Kidney tubule cell (primary cell): ENCODE data around the gene COL9A2.
"Not testable (repeated sequence)": the region's sequence is repeated elsewhere in the genome, so short reads cannot be mapped to it uniquely, and the experiment has no call there.

Experiments used
- DNase-seq: peaks from one replicate; pipeline ENCODE4 v3.0.0-alpha.2; 2018; ENCODE audit warnings: low spot score

Gene COL9A2

DNA sequence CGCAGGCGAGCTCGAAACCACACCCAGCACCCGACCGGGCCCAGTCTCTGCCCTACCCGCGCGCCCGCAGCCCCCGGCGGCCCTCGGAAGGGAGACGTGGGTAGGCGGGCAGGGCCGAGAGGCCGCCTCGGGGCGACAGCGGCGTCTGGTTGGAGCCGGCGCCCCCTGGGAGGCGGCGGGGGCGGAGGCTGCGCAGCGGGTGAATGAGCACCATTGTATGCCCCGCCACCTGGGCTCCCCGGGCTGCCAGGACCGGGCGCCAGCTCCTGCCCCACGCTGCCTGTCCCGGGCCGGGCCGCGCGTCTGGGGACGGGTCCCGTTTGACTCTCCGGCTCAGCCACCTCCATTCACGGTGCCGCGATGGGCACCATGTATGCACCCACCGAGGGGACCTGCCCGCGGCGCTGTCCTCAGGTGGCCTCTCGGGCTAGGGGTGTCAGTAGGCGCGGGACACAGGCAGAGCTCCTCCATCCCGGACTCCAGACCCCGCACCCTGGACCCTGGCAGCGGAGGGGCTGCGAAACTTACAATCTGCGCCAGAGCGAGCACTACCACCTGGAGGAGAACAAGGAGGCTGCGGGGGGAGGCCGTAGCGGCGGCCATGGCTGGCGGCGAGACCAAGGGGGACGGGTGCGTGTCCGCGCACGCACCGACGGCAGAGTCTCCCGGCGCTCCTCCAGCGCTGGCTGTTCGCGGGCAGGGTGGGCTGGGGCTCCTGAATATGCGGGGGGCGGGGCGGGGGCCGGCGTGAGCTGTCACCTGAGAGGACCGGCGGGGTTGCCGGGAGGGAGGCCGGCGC lies at the start of gene COL9A2:
Gene COL9A2 (minus strand): TSS at position 692 of the 799 bp plus-strand sequence. CDS start 89 bp downstream, at position 603.
- peak; percentile 33 for DNase-seq

- no peak for DNase-seq
These were observed 46.6 kb upstream of the COL9A2 start for GRCh38 chr1:40363721-40364120.

DNA sequence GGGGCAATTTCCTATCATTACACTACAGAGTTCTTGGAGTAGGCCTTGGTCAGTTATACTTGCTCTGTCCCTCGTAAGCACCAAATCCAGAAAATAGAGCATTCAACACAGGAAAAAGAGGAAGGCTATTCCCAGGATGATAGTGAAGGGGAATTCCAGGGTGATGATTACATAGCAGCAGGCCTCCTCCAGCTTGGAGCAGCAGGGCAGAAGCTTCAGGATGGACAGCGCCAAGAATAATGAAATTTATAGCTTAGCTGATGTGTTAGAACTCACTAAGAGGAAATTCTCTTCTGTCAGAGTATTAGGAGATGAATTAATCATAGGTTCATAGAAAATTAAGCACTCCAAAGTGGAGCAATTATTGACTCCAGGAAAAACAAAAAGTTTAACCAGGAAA lies 45.6 kb upstream of the COL9A2 start:
- DNase-seq = peak; percentile 53

- no peak for DNase-seq
These were observed 45.1 kb upstream of the COL9A2 start for GRCh38 chr1:40362199-40362598.

DNA sequence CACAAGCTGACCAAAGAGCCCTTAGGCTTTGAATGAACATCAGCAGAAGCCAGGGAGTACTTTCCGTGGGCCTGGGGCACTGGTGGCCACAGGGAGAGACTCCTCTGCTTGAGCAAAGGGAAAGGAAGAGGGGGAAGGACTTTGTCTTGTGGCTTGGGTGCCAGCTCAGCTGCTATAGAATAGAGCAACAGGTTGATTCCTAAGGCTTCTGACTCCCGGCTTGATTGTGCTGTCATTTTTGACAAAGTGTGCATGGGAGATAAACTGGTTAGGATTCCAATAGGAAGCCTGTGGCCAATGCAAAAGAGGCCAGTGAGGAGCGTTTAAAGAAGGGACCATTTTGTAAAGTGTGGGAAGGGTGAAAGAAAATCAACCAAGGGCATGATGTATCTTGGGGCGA lies 44.6 kb upstream of the COL9A2 start:
- DNase-seq = no peak

DNA sequence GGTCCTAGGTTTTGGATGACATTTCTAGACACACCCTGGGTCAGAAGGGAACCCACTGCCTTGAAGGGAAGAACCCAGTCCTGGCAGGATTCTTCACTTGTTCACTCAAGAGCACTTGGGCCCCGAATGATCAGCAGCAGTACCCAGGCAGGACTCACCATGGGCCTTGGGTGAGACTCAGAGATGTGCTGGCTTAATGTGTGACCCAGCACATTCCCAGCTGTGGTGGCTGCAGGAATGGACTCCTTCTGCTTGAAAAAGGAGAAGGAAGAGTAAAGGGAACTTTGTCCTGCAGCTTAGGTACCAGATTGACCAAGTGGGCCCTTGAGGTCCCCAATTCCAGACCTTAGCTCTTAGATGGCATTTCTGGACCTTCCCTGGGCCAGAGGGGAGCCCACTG lies 44.1 kb upstream of the COL9A2 start:
- no peak for DNase-seq

DNA sequence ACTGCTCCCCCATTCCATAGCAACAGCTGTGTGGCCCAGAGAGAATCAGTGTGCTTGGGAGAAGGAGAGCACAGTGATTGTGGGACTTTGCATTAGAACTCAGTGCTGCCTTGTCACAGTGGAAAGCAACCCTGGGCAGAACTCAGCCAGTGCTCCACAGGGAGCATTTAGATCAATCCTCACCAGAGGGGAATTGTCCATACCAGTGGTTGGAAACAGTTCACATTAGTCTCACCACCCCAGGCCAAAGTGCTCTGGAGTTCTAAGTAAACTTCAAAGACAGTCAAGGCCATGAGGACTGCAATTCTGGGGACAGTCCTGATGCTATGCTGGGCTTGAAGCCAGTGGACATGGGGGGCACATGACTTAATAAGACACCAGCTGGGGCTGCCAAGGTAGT lies 43.5 kb upstream of the COL9A2 start:
- no peak for DNase-seq

DNA sequence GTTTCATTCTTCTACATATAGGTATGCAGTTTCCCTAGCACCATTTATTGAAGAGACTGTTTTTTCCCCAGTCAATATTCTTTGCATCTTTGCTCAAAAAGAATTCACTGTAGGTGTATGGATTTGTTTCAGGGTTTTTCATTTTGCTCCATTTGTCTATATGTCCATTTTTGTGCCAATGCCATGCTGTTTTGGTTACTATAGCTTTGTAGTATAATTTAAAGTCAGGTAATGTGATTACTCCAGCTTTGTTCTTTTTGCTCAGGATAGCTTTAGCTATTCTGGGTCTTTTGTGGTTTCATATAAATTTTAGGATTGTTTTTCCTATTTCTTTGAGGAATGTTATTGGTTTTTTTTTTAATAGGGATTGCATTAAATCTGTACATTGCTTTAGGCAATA lies 40.5 kb upstream of the COL9A2 start:
- no peak for DNase-seq

- DNase-seq = no peak
These were observed 36.0 kb upstream of the COL9A2 start for GRCh38 chr1:40353082-40353481.

DNA sequence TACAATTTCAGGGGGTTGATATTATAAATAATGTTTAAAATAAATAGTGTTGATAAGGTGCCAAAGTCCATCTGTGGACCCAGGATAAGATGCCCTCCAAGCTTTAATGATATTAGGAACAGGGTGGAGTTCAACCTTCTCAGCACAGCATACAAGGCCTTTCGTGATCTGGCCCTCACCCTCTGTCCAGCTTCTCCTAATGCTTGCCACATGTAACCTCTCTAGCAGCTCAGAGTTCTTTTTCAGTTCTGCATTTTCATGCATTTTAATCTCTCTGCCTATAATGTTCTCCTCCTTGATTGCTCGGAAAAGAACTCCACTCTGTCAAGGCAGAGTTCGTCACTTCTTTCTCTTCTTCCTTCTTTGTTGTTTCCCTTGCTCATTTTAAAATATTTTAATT lies 35.0 kb upstream of the COL9A2 start:
- no peak for DNase-seq

GRCh38 chr1:40351124-40351523 lies 34.0 kb upstream of the COL9A2 start:
- DNase-seq = no peak

GRCh38 chr1:40350391-40350790 lies 33.3 kb upstream of the COL9A2 start:
- DNase-seq = no peak

- DNase-seq = no peak
These were observed 27.5 kb upstream of the COL9A2 start for GRCh38 chr1:40344597-40344996.

GRCh38 chr1:40342381-40342717 lies 25.3 kb upstream of the COL9A2 start:
- DNase-seq = not testable (repeated sequence)

GRCh38 chr1:40341491-40342380 lies 24.6 kb upstream of the COL9A2 start:
- DNase-seq = no peak

GRCh38 chr1:40339420-40340323 lies 22.6 kb upstream of the COL9A2 start:
- no peak for DNase-seq

- peak; percentile 83 for DNase-seq
These were observed 21.8 kb upstream of the COL9A2 start for GRCh38 chr1:40338745-40339419.

DNA sequence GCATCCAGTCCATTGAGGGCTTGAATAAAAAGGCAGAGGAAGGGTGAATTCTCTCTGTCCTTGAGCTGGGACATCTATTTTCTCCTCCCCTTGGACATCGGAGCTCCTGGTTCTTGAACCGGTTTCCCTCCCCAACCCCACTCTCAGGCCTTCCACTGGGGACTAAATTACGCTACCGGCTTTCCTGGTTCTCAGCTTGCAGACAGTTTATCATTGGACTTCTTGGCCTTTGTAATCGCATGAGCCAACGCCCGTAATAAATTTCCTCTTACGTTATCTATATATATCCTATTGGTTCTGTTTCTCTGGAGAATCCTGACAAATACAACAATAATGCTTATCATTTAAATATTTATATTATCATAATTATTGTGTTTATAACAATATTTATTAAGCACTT lies 20.4 kb upstream of the COL9A2 start:
- no peak for DNase-seq

DNA sequence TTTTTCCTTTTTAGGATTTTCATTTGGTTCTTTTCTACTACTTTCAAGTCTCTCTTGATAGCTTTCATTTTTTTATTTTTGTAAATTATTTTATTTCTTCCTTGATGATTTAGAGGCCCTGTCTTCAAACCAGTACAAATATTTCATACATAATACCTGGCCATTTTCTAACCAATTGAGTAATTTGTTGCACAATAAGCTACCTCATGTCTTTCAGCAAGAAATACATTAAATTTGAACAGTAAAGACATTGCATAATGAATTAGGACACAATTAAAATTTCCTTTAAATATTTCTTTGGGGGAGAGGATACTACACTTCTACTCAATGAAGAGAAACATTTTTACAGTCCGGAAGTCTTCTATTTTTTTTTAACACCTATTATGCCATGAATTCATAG lies 15.6 kb upstream of the COL9A2 start:
- DNase-seq = no peak

- not testable (repeated sequence) for DNase-seq
These were observed 14.3 kb upstream of the COL9A2 start for GRCh38 chr1:40331403-40331802.

DNA sequence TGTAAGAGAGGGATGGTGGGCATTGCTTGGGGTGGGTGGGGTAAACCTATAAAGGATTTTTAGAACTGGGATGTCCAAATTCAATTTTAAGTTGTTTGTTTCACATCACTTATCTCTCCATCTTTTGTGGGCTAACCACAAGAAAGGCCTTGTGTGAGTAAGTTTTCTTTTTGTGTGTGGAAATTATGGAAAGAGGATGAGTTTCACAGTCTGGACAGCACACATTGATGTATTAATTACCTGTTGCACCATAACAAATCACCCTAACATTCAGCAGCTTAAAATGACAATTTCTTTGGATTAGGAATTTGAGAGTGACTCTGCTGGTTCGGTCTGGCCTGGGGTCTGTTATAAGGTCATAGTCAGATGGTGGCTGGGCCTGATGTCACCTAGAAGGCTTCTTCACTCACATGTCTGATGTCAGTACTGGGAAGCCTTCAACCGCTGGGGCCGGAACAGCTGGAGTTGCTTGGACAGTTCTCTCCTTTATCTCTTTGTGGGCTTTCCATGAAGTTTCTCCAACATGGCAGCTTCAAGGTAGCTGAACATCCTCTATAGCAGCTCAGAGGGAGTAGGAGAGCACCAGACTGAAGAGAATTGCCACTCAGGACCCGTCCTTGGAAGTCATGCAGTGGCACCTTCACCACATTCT lies 2.0 kb upstream of the COL9A2 start:
- DNase-seq = no peak
